ENCODE results near the gene ZNF518A.
"Not testable (repeated sequence)": the region's sequence is repeated elsewhere in the genome, so short reads cannot be mapped to it uniquely, and the experiment has no call there.

The ZNF518A gene

GRCh38 chr10:96133135-96133534, 3.0 kb downstream of the ZNF518A start:
- DNase-seq (ENCODE audit: low spot score), result no peak

DNA sequence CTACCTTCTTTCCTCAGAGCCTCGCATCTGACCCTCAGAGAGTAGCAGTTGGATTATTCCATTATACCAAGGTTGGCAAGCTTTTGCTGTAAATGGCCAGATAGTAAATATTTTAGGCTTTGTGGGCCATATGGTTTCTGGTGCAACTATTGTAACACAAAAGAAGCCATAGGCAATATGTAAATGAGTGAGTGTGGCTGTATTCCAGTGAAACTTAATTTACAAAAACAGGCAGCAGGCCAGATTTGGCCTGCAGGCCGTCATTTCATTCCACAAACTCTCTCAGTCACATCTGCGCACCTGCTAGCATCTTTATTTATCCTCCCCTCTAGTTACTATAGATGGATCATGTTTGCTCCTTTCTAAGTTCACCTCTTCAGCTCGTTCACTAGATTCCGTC, 6.7 kb downstream of the ZNF518A start:
- DNase-seq (ENCODE audit: low spot score), result no peak

GRCh38 chr10:96137567-96137966, 7.5 kb downstream of the ZNF518A start:
- DNase-seq (ENCODE audit: low spot score), result no peak

GRCh38 chr10:96138102-96138501, 8.0 kb downstream of the ZNF518A start:
- DNase-seq (ENCODE audit: low spot score), result no peak

GRCh38 chr10:96152437-96152836, 22.3 kb downstream of the ZNF518A start:
- no peak for DNase-seq (ENCODE audit: low spot score)

- no peak for DNase-seq (ENCODE audit: low spot score)
Measured at GRCh38 chr10:96153070-96153469, 23.0 kb downstream of the ZNF518A start.

DNA sequence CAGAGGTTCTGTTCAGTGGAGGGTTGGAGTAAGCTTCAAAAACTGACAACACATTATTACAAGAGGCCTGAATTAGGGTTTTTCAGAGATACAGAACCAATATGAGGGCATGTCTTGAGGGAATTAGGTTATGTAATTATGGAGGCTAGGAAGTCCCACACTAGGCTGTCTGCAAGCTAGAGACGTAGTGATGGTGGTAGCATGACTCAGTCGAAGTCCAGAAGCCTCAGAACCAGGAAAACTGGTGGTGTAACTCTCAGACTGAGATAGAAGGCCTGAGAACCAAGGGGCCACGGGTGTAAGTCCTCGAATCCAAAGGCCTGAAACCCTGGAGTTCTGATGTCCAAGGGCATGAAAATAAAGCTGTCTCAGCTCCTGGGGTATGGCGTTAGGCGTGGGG, 35.6 kb downstream of the ZNF518A start:
- DNase-seq (ENCODE audit: low spot score), result no peak

- no peak for DNase-seq (ENCODE audit: low spot score)
Measured at GRCh38 chr10:96168546-96168945, 38.4 kb downstream of the ZNF518A start.

- no peak for DNase-seq (ENCODE audit: low spot score)
Measured at GRCh38 chr10:96170230-96170629, 40.1 kb downstream of the ZNF518A start.

GRCh38 chr10:96172666-96173065, 42.6 kb downstream of the ZNF518A start:
- DNase-seq (ENCODE audit: low spot score), result no peak

- DNase-seq (ENCODE audit: low spot score), result no peak
Measured at GRCh38 chr10:96176985-96177384, 46.9 kb downstream of the ZNF518A start.

DNA sequence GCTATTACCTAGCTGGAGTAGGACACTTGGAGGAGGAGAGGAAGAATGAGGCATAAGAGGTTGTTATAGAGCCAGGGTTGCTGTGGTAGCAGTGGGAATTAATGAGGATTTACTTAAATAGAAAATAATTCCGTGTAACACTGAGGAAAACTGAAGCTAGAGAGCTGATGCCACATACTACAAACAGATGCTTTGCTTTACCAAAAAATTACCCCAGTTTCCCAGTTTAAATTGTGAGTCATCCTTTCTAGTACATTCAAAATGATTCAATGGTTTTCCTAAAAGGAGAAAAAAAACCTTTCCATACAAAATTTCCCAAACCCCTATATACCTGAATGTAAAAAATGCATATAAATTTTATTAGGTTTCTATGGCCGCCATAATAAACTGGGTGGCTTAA, 58.3 kb downstream of the ZNF518A start:
- no peak for DNase-seq (ENCODE audit: low spot score)

DNA sequence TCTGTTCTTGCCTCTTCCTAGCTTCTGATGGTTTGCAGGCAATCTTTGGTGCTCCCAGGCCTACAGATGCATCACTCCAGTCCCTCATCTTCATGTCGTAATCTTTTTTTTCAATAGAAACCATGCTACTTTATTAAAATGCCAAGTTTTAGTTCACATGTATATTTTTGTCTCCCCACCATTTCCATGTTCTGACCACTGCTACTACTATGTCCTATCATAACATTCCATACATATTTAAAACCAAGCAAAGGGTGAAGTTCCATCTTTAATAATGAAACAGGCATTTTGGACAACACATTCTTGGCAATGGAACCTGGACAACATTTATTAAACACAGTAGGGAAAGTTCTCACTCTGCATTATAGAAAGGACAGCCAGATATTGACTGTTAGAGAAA, 58.8 kb downstream of the ZNF518A start:
- no peak for DNase-seq (ENCODE audit: low spot score)

DNA sequence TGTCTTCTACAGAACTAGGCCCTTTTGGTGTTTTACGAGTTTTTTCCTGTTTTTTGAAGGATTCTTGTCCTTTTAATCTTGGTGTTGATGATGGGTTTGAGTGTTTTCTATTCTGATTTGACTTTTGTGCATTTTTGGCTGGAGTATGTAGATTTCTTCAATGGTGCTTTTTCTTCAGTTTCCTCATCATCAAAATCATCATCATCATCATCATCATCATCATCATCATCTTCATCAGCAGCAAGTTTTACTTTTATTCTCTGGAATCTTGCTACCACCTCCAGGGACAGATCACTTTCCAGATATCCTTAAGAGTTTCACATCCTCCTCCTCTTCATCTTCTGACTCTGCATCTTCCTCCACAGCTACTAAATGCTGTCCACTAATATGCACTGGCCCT, 59.4 kb downstream of the ZNF518A start:
- not testable (repeated sequence) for DNase-seq (ENCODE audit: low spot score)

GRCh38 chr10:96201525-96201924, 71.4 kb downstream of the ZNF518A start:
- no peak for DNase-seq (ENCODE audit: low spot score)

- no peak for DNase-seq (ENCODE audit: low spot score)
Measured at GRCh38 chr10:96205580-96205979, 75.5 kb downstream of the ZNF518A start.

DNA sequence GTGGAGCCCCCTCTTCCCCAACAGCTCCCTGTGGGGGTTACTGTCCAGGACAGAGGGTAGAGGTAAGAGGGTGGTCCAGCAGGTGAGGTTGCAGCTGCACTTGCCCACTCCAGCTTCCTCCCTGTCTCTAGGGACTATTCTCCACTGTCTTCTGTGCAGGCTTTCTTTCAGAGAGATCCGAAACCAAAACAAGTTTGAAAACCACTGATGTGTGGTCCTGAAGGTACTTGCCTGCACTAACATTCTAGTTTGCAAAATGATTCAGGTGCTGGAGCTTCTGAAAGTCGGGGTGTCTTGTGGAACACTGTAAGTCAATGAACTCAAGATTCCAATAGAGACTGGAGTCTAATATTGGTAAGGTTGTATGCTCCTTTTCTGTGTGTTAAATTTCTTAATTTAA, 78.2 kb downstream of the ZNF518A start:
- no peak for DNase-seq (ENCODE audit: low spot score)

GRCh38 chr10:96208946-96209345, 78.8 kb downstream of the ZNF518A start:
- DNase-seq (ENCODE audit: low spot score), result no peak

- DNase-seq (ENCODE audit: low spot score), result no peak
Measured at GRCh38 chr10:96211764-96212163, 81.7 kb downstream of the ZNF518A start.

DNA sequence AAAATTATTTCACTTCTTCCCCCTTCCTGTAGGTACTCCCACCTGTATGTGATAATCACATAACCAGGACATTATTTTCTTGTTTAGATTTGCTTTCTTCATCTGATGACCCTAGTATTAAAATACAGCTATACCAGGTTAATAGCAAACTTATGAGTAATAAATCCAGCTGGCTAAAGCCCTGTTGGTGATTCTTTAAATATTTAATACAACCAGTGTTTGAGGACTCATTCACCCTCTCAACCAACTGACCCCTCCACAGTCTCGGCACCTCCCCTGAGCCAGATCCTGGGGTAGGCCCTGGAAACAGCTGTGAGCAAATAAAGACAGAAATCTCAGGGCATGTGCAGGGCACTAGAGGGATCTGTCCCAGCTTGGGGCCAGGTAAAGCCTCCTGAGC, 82.8 kb downstream of the ZNF518A start:
- DNase-seq (ENCODE audit: low spot score), result no peak
